Chondrocyte (in vitro differentiated cells): Measurements from ENCODE around the gene ACAP3. TPM values are rescaled to one million over a fixed set of nuclear protein-coding genes. Genes with fewer than 3 reads are reported as not detected.

Experiments used
- DNase-seq: peaks from one replicate; pipeline ENCODE4 v3.0.0; 2021; ENCODE audit warnings: mixed read lengths, low spot score
- H3K27ac Mint-ChIP-seq: one replicate; pipeline ENCODE4 v1.8.0; 2021; ENCODE audit warnings: mild to moderate bottlenecking, moderate library complexity, mixed read lengths; ENCODE audit not compliant: unreplicated experiment
- H3K27me3 Mint-ChIP-seq: 2 replicates; pipeline ENCODE4 v1.8.0; 2021; ENCODE audit warnings: low read depth, mixed read lengths
- H3K36me3 Mint-ChIP-seq: 2 replicates; pipeline ENCODE4 v1.8.0; 2021; ENCODE audit warnings: low read depth, mixed read lengths
- H3K4me1 Mint-ChIP-seq: 2 replicates; pipeline ENCODE4 v1.8.0; 2021; ENCODE audit warnings: low read depth, mild to moderate bottlenecking, mixed read lengths
- H3K4me3 Mint-ChIP-seq: one replicate; pipeline ENCODE4 v1.8.0; 2021; ENCODE audit warnings: mild to moderate bottlenecking, moderate library complexity, mixed read lengths; ENCODE audit not compliant: unreplicated experiment
- H3K9me3 Mint-ChIP-seq: 2 replicates; pipeline ENCODE4 v1.8.0; 2021; ENCODE audit warnings: low read depth, mixed read lengths
- CTCF ChIP-seq: fragments of 200-600 bp; sonication (generic); IDR thresholded peaks from 2 replicates; pipeline ENCODE4 v1.5.0; 2021; ENCODE audit warnings: antibody characterized with exemption, mild to moderate bottlenecking, moderate library complexity
- total RNA-seq: library from RNA; stranded (reverse); gene quantifications from 3 replicates; pipeline ENCODE4 v1.2.1, GENCODE V29; 2021

The ACAP3 gene
- total RNA-seq, 1 donor from 2014 or later = 51.9 TPM

GRCh38 chr1:1327291-1327690 is 19.6 kb upstream of the ACAP3 start:
- peaks cover 31% of the 10 kb centered on the region for H3K4me1 Mint-ChIP-seq
- no peak overlapping the region for H3K27ac Mint-ChIP-seq
- no peak for TF ChIP-seq CTCF
- H3K9me3 Mint-ChIP-seq = no peaks in the 10 kb centered on the region
- H3K27me3 Mint-ChIP-seq = no peaks in the 10 kb centered on the region
- H3K4me3 Mint-ChIP-seq = no peak overlapping the region
- H3K36me3 Mint-ChIP-seq = no peaks in the 10 kb centered on the region
- DNase-seq = no peak

- Mint-ChIP-seq H3K4me1 (peaks cover 38% of the 10 kb centered on the region), H3K4me3 (peak overlapping the region; percentile 44), H3K27me3 (no peaks in the 10 kb centered on the region), H3K36me3 (no peaks in the 10 kb centered on the region), H3K9me3 (no peaks in the 10 kb centered on the region), H3K27ac (no peak overlapping the region)
- no peak for TF ChIP-seq CTCF
- no peak for DNase-seq
Measured at GRCh38 chr1:1326075-1326605, 18.4 kb upstream of the ACAP3 start.

- Mint-ChIP-seq H3K36me3 (no peaks in the 10 kb centered on the region), H3K4me3 (peak overlapping the region; percentile 72), H3K4me1 (peaks cover 37% of the 10 kb centered on the region), H3K9me3 (no peaks in the 10 kb centered on the region), H3K27me3 (no peaks in the 10 kb centered on the region), H3K27ac (peak overlapping the region; percentile 54)
- no peak for TF ChIP-seq CTCF
- no peak for DNase-seq
Measured at GRCh38 chr1:1325288-1326074, 17.8 kb upstream of the ACAP3 start.

GRCh38 chr1:1324524-1325287 is 17.0 kb upstream of the ACAP3 start, which contains the start of the genes CPTP and INTS11:
CPTP (plus strand) TSS chr1:1324802; CDS start chr1:1326911, 2,109 bp downstream.
INTS11 (minus strand) TSS chr1:1324660; CDS start chr1:1324608, 52 bp downstream.
- H3K27me3 Mint-ChIP-seq = no peaks in the 10 kb centered on the region
- H3K4me3 Mint-ChIP-seq = peak within 1 kb of the TSS; percentile 82
- H3K4me1 Mint-ChIP-seq = peaks cover 35% of the 10 kb centered on the region
- no peak for TF ChIP-seq CTCF
- H3K27ac Mint-ChIP-seq = peak within 1 kb of the TSS; percentile 85
- no peaks in the 10 kb centered on the region for H3K36me3 Mint-ChIP-seq
- no peak for DNase-seq
- H3K9me3 Mint-ChIP-seq = no peaks in the 10 kb centered on the region

- H3K36me3 Mint-ChIP-seq = no peaks in the 10 kb centered on the region
- H3K9me3 Mint-ChIP-seq = no peaks in the 10 kb centered on the region
- TF ChIP-seq CTCF = no peak
- no peak for DNase-seq
- H3K27me3 Mint-ChIP-seq = no peaks in the 10 kb centered on the region
- H3K4me3 Mint-ChIP-seq = peak overlapping the region; percentile 80
- H3K4me1 Mint-ChIP-seq = peaks cover 38% of the 10 kb centered on the region
- peak overlapping the region; percentile 27 for H3K27ac Mint-ChIP-seq
Measured at GRCh38 chr1:1324084-1324523, 16.4 kb upstream of the ACAP3 start.
